Forelimb muscle (tissue), 1 donor: ENCODE data around the gene LITAFD. TPM values are rescaled to one million over a fixed set of nuclear protein-coding genes. Genes with fewer than 3 reads are reported as not detected.
A peak's percentile ranks its signal among the peaks of the same experiment; 100 is the strongest.

Experiments
- DNase-seq: peaks from one replicate; pipeline ENCODE4 v3.0.0-alpha.2; 2013; ENCODE audit warnings: low read depth
- polyA plus RNA-seq: library from polyadenylated mRNA; unstranded; fragments of 120-200 nt; gene quantifications from one replicate; pipeline ENCODE4 v1.2.1, GENCODE V29; 2013; ENCODE audit not compliant: insufficient read length

LITAFD gene
- polyA plus RNA-seq, 1 donor = not detected

- no peak for DNase-seq
These were observed 37.8 kb downstream of the LITAFD start for GRCh38 chr16:8919934-8920462.

- DNase-seq = no peak
These were observed 38.6 kb downstream of the LITAFD start for GRCh38 chr16:8920645-8921346.

- no peak for DNase-seq
These were observed 39.3 kb downstream of the LITAFD start for GRCh38 chr16:8921347-8921984.

GRCh38 chr16:8923199-8923598 is 41.0 kb downstream of the LITAFD start:
- no peak for DNase-seq

DNA sequence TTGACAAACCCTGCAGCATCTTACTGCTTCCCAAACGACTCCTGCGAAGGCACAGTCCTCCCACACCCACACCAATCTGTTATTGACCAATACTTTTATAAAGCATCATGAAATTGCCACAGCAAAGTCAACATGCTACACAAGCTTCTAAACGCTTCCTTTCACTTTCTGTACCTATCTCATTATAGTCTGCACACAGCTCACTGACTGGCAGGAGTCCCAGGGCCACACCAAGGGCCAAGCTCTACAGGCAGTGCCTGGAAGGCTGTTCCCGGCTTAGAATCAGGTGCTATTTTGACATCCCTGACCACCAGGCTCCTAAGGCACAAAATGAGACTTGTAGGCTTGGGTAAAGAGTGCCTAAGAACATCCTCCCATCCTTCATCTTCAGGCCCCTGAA is 42.1 kb downstream of the LITAFD start:
- no peak for DNase-seq

DNA sequence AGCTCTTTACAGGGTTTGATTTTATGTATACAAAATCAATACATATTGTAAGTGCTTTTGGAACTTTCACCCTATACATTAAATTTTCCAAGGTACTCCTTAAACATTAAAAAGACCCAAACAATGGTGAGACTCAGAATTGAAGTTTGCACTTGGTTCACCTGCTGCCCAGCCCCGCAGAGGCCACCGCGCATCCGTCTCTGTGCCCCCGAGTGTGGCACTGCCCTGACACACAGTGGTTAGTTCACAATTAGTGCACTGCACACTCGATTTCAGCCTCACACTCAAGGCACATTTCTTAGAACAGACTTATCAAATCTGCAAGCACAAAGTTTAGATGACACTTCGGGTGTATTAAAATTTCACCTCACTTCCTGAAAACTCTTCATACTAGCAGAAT is 43.3 kb downstream of the LITAFD start:
- no peak for DNase-seq

GRCh38 chr16:8926827-8927226 is 44.7 kb downstream of the LITAFD start:
- no peak for DNase-seq

GRCh38 chr16:8928467-8928957 is 46.4 kb downstream of the LITAFD start:
- peak; percentile 22 for DNase-seq

DNA sequence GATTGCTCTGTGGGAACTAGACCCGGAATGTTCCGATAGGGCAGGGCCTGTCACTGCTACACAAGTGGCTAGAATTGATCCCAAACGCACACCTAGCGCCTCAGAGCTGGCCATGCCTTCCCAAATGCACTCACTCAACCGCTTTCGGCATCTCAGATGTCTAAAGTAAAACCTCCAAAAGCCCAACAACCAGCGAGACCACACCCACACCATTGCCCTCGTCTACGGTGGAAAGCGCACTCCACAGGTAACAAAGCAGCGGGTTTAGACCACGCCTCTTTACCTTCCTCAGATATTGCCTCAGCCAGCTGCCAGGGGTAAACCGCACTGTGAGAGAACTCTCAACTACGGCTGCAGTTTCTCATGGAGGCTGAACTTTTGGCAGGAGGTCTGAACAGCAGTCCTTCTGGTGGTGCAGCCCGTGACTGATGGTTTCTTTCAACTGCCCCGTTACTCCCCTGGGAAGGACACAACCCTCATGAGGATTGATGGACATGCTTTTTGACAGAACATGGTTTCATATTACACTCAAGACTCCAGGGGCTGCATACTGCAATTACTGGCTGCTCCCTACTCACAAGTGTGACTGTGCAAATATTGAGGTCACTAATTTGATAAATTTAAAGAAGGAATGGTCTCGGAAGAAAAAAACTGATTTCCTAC is 47.1 kb downstream of the LITAFD start:
- DNase-seq = no peak

DNA sequence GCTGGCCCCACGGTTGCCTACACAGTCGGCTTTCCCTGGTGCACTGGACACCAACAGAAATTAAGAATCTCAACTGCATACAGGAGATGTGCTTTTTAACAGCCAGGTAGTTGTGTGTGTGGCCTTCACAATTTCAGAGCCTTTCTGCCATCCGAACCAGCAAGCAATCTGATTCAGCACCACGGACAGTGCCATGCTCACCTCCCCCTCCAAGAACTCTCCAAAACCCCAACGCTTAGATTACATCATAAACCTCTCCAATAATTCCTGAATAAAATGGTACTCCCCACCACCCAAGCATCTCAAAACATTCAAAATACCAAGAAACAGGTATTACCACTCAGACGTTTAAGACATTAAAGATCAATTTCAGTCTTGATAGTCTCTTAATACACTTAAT is 49.7 kb downstream of the LITAFD start:
- DNase-seq = peak; percentile 26

GRCh38 chr16:8934601-8935000 is 52.5 kb downstream of the LITAFD start:
- no peak for DNase-seq

Other genes starting within 250 kb of the LITAFD start
- 17.7 TPM for gene ABAT, start 207.7 kb upstream of the LITAFD start, polyA plus RNA-seq
- gene TMEM186, start 84.7 kb upstream of the LITAFD start, polyA plus RNA-seq = 10.5 TPM
- gene PMM2, start 84.5 kb upstream of the LITAFD start, polyA plus RNA-seq = 17.1 TPM
- gene CARHSP1, start 13.3 kb upstream of the LITAFD start, polyA plus RNA-seq = 100 TPM
- 61.9 TPM for gene USP7, start 81.6 kb downstream of the LITAFD start, polyA plus RNA-seq
- 31.0 TPM for gene HAPSTR1, start 209.3 kb downstream of the LITAFD start, polyA plus RNA-seq